Glutamatergic neuron (in vitro differentiated cells): ENCODE results near the gene NPHP4. TPM values are rescaled to one million over a fixed set of nuclear protein-coding genes. Genes with fewer than 3 reads are reported as not detected.

Experiments
- DNase-seq: peaks from one replicate; pipeline ENCODE4 v3.0.0; 2022
- H3K27ac Mint-ChIP-seq: one replicate; pipeline ENCODE4 v1.8.0; 2020; ENCODE audit warnings: mild to moderate bottlenecking, mixed read lengths, inconsistent platforms; ENCODE audit not compliant: unreplicated experiment
- H3K27me3 Mint-ChIP-seq: one replicate; pipeline ENCODE4 v1.8.0; 2020; ENCODE audit warnings: mild to moderate bottlenecking, moderate library complexity, mixed read lengths, inconsistent platforms; ENCODE audit not compliant: unreplicated experiment
- H3K36me3 Mint-ChIP-seq: one replicate; pipeline ENCODE4 v1.8.0; 2020; ENCODE audit warnings: mild to moderate bottlenecking, mixed read lengths, inconsistent platforms; ENCODE audit not compliant: unreplicated experiment
- H3K4me1 Mint-ChIP-seq: one replicate; pipeline ENCODE4 v1.8.0; 2020; ENCODE audit warnings: mild to moderate bottlenecking, low read depth, mixed read lengths, inconsistent platforms; ENCODE audit not compliant: unreplicated experiment
- H3K4me3 Mint-ChIP-seq: one replicate; pipeline ENCODE4 v1.8.0; 2020; ENCODE audit warnings: mild to moderate bottlenecking, mixed read lengths, inconsistent platforms; ENCODE audit not compliant: unreplicated experiment
- H3K9me3 Mint-ChIP-seq: one replicate; pipeline ENCODE4 v1.8.0; 2020; ENCODE audit warnings: mild to moderate bottlenecking, moderate library complexity, mixed read lengths, inconsistent platforms; ENCODE audit not compliant: unreplicated experiment
- total RNA-seq: library from RNA; stranded (reverse); fragmentation: NEBNext Ultra II Directional; extraction: Animal tissue kit (Norgen Biotek cat#: 25700); gene quantifications from one replicate; pipeline ENCODE4 v1.2.1, GENCODE V29; 2021; ENCODE audit not compliant: unreplicated experiment
- TF ChIP-seq, protein P1 (sequence below): fragments of 200-600 bp; sonication (generic); IDR thresholded peaks from one replicate; pipeline ENCODE4 v1.5.0; 2021; ENCODE audit not compliant: partially characterized antibody, unreplicated experiment

NPHP4 gene
- total RNA-seq, 1 donor from 2014 or later = 28.4 TPM

DNA sequence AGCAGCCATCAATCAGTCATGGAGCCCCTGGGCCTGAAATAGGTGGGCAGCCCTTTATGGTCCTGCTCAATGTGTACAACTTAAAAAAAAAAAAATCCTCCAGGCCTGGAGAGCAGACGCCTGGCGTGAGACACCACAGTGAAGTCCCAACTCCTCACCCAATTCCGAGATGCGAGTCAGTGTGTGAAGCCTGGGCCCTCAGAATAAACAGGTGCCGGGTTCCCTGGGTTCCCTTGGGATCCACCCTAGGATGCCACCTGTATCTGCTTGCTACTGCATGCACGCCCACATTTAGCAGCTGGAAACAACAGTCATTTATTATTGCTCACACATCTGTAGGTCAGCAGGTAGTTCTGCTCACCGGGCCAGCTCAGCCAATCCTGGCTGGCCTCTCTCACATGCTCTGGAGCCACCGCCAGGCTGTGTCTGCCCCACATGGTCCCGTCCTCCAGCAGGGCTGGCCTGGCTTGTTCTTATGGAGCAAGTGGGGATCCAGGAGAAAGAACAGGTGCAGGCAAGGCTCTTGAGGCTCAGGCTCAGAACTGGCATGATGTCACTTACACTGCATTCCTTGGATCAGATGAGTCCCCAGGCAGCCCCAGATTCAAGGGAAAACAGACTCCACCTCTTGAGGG lies 172.7 kb downstream of the NPHP4 start:
- TF ChIP-seq, protein P1, sequence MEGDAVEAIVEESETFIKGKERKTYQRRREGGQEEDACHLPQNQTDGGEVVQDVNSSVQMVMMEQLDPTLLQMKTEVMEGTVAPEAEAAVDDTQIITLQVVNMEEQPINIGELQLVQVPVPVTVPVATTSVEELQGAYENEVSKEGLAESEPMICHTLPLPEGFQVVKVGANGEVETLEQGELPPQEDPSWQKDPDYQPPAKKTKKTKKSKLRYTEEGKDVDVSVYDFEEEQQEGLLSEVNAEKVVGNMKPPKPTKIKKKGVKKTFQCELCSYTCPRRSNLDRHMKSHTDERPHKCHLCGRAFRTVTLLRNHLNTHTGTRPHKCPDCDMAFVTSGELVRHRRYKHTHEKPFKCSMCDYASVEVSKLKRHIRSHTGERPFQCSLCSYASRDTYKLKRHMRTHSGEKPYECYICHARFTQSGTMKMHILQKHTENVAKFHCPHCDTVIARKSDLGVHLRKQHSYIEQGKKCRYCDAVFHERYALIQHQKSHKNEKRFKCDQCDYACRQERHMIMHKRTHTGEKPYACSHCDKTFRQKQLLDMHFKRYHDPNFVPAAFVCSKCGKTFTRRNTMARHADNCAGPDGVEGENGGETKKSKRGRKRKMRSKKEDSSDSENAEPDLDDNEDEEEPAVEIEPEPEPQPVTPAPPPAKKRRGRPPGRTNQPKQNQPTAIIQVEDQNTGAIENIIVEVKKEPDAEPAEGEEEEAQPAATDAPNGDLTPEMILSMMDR = no peak
- peaks cover 6% of the 10 kb centered on the region for H3K9me3 Mint-ChIP-seq
- no peak overlapping the region for H3K27ac Mint-ChIP-seq
- DNase-seq = no peak
- H3K27me3 Mint-ChIP-seq = peaks cover 6% of the 10 kb centered on the region
- H3K4me3 Mint-ChIP-seq = no peak overlapping the region
- H3K4me1 Mint-ChIP-seq = no peaks in the 10 kb centered on the region
- H3K36me3 Mint-ChIP-seq = peaks cover 9% of the 10 kb centered on the region

DNA sequence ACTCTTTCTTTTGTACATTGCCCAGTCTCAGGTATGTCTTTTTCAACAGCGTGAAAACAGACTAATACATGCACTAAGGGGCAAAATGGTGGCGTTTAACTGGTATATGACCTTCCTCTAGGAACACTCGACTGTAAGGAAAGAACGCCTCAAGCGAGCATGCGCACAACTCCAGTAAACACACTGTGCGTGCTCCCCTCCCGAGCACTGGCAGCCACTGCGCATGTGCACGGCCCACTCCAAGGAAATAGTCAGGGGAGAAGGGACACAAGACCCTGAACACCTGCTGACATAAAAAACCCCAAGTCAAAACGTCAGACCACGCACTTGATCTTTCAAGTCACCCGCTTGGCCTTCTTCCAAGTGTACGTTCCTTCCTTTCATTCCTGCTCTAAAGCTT lies 173.5 kb downstream of the NPHP4 start:
- peaks cover 6% of the 10 kb centered on the region for H3K27me3 Mint-ChIP-seq
- no peaks in the 10 kb centered on the region for H3K4me1 Mint-ChIP-seq
- DNase-seq = no peak
- TF ChIP-seq, protein P1 = no peak
- peaks cover 9% of the 10 kb centered on the region for H3K36me3 Mint-ChIP-seq
- H3K27ac Mint-ChIP-seq = no peak overlapping the region
- H3K4me3 Mint-ChIP-seq = no peak overlapping the region
- H3K9me3 Mint-ChIP-seq = peaks cover 6% of the 10 kb centered on the region

DNA sequence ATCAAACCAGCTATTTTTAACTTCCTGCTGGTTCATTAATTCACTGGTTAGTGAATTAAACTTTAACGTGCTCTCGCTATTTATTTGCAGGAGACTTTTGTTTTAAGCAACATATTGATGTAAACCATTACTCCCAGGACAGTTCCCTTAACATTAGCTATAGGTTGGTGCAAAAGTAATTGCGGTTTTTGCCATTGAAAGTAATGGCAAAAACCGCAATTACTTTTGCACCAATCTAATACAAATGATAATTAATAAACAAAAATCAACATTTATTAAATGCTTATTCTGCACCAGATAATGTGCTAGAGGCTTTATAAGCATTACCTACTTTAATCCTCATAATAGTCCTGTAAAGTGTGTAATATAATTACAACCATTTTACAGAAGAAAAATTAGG lies 176.5 kb downstream of the NPHP4 start:
- peaks cover 4% of the 10 kb centered on the region for H3K27me3 Mint-ChIP-seq
- H3K4me1 Mint-ChIP-seq = peaks cover 11% of the 10 kb centered on the region
- no peak overlapping the region for H3K4me3 Mint-ChIP-seq
- no peak for DNase-seq
- H3K9me3 Mint-ChIP-seq = peaks cover 13% of the 10 kb centered on the region
- TF ChIP-seq, protein P1 = no peak
- H3K27ac Mint-ChIP-seq = no peak overlapping the region
- peaks cover 9% of the 10 kb centered on the region for H3K36me3 Mint-ChIP-seq

DNA sequence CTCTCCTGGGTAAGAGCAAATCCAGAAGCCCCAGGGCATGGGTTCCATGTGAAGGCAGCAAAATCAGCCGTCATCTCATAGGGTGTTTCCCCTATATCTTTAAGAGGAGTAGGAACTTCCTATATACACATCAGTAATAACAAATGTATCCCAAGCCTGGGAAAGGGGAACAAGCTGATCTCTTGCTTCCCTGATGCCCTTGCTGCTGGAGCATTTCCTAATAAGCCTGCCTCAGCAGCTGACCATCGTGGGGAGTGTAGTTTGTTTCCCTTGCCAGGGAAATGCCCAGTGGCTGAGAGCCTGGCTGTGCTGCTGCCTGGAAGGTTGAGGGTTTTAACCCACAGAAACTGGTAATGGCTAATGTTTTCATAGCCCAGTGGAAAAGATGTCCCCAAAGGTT lies 177.0 kb downstream of the NPHP4 start:
- Mint-ChIP-seq H3K9me3 (peaks cover 13% of the 10 kb centered on the region), H3K36me3 (peaks cover 9% of the 10 kb centered on the region), H3K27ac (no peak overlapping the region), H3K4me3 (no peak overlapping the region), H3K27me3 (peaks cover 4% of the 10 kb centered on the region), H3K4me1 (peaks cover 14% of the 10 kb centered on the region)
- no peak for DNase-seq
- TF ChIP-seq, protein P1 = no peak

DNA sequence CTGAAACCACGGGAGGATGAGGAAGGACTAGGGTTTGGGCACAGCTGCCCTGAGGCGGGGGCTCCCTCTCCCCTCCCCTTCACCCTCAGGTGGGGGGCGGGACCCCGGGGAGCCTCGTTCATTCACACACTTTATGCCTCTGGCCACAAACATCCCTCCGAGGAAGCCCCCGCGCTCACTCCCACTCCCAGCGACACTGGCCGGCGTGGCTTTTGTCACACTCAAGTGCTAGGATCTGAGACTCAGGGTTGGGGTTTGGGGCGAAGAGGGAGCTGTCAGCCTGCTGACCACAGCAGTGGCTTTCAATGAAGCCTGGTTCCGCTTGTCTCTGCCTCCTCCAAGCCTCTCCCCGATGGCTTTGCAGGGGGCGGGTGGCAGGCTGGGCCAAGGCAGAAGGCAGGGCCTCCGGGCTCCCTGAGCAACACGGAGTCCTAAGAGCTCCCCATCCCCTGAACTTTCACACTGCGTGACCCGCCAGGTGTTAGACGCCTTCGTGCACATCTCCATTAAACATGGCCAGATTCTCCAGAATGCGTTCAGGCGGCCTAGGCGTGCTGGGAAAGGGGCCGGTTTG lies 178.1 kb downstream of the NPHP4 start:
- peaks cover 13% of the 10 kb centered on the region for H3K9me3 Mint-ChIP-seq
- no peak for DNase-seq
- H3K27me3 Mint-ChIP-seq = peaks cover 4% of the 10 kb centered on the region
- H3K4me1 Mint-ChIP-seq = peaks cover 14% of the 10 kb centered on the region
- TF ChIP-seq, protein P1 = no peak
- H3K27ac Mint-ChIP-seq = no peak overlapping the region
- no peak overlapping the region for H3K4me3 Mint-ChIP-seq
- H3K36me3 Mint-ChIP-seq = peaks cover 8% of the 10 kb centered on the region
